GM19328 (cell line): ENCODE data around the gene NUDCD3.

Experiments
- ATAC-seq: cut with Tn5 transposase; IDR thresholded peaks from one replicate; pipeline ENCODE4 v1.9.1; 2021; ENCODE audit warnings: mild to moderate bottlenecking, moderate library complexity; ENCODE audit not compliant: unreplicated experiment

The NUDCD3 gene

DNA sequence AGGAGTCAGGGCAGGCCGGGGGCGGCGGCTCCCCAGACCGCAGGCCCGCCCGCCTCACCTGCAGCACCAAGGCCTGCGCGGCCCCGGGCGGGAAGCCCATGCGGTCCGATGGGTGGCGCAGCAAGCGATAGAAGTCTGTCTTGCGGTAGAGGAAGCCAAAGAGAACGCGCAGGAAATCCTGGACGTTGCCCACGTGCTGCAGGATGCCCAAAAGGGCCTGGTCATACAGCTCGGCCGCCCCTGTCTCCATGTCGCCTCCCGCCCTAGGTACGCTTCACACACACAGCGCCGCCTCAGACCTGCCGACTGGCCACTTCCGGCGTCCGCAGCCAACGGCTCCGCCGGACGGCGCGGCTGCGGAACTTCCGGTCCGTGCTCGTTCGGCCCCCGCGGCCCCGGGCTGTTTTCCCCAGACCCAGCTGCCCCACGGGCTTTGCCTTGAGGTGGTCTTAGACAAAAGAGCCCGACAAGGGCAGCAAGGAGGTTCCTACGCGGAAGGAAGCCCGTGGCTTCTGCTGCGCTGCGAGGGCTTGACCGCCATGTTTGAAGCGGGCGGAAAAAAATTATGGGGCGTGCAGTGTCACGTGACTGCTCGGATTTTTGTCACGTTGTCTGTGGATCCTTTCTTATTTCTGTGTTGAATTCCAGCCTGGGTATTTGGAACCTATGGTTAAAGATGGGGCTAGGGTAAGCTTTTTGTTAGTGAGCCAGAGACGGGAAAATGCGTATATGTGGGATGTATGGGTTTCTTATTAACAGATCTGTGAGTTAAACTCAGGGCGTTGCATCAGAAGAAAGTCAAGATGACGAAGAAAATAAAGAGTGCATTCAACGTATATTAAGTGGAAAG lies at the start of gene NUDCD3:
NUDCD3 (minus strand) TSS at position 308 of the 850 bp plus-strand sequence; CDS start at position 250, 58 bp downstream.
- peak; percentile 88 for ATAC-seq

DNA sequence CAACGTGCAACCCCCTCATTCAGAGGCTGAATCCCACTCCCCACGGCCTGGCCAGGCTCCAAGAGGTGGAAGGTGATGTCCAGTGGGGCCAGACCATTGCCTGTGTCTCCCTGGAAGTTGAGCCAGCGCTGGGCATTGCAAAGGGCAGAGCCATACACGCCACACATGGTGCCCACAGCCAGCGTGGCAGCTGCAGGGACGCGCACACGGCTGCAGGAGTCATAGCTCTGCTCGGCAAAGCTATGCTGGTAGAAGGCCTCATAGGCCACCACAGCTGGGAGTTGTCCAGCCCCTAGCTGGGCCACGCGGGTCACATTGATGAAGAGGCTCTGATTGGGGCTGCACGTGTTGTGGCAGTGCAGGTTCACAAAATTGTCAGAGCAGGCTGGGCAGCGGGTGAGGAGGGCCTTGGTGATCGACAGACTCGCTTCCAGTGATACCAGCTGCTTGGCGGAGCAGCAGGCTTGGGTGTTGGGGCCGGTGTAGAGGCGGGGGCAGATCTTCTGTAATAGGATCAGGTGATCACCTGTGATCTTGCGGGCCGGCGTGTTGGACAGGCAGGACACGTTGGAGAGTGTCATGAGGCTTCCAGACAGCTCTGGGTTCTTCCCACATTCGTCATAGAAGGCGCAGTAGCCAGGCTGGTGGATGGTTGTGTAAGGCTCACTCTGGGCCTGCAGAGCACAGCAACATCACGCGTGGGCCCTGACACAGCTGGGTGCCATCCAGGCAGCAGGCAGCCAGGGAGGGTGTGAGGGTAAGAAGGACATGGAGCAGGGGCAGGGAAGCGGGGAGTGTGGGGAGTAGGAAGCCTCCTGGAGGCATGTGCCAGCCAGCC lies 49.4 kb upstream of the NUDCD3 start:
- no peak for ATAC-seq

DNA sequence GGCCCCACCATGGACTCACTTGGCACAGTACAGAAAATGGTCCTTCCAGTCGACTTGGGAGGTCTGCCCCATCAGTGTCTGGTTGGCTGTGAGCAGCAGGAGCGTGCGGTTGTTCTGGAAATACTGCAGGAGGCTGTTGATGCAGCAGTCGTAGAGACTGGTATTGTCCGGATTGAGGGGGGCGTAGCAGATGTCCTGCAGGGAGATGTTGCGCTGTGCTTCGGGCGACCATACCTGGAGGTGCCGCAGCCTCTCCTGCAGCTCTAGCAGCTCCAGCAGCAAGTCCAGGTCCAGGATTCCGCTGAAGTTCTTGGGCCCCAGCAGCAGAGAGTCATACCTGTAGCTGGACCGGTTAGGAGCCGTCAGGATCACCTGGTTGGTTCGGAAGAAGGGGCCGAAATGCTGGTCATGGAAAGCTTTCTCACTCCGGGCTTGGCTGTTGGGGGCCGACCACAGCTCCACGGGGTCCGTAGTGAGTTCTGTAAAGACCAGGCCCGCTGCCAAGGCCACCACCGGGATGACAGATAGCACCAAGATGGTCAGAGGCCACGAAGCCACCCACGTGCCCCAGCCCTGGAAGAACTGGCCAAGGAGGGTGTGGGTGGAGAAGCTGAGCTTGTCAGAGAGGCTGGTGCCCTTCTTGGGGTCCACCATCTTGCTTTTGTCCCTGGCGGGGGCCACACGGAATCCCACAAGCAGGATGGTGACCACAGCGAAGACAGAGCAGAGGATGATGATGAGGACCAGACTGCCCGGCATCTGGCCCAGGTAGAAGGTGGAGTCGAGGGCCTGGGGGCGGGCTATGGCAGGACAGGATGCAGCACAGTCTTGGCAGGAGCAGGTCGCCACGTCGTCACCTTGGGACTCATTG lies 48.6 kb upstream of the NUDCD3 start:
- ATAC-seq, result no peak

DNA sequence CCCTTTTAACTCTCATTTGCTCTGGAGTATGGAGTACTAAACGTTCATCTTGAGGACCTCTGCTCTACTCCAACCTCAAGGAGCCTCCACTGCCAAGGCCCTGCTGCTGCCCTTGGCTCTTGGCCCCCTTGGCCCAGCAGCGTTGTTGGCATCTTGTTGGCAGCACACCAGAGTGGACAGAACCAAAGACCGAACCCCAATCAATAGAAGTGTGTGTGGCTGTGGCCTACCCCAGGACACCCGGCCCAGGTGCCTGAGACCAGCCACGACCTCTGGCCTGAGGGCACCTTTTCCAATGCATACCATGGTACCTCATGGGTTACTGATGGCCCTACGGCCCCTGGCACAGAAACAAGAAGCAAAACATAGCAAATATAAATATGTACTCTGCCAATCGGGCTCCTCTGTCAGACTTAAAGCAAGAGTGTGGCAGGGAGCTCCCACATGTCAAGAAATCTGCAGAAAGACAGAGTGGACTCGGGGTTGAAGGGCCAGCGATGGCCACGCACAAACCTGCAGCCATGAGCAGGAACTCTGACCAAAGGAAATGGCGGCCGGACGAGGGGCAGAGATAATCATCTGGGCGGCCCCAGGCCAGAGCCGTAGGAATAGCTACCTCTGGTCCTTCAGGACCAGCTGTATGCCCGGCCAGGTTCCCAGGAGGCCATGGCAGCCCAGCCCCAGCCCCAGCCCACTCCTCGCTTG lies 47.8 kb upstream of the NUDCD3 start:
- ATAC-seq, result no peak

DNA sequence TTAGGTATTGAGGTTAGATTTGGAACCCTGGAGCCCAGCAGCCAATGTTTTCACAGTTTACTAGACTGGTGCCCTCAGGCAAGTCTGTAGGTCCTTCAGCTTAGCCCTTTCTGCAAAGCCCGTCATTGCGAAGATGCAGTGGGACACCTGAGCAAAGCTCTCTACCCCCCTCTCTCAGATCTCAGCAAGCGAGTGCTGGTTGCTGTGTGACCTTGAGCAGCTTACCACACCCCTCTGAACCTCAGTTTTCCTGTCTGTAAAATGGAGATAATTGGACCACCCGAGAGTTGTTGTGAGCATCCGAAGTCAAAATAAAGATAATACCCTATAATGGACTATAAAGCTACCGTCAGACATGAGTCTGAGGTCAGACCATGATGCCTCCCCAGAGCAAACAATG lies 47.0 kb upstream of the NUDCD3 start:
- no peak for ATAC-seq

DNA sequence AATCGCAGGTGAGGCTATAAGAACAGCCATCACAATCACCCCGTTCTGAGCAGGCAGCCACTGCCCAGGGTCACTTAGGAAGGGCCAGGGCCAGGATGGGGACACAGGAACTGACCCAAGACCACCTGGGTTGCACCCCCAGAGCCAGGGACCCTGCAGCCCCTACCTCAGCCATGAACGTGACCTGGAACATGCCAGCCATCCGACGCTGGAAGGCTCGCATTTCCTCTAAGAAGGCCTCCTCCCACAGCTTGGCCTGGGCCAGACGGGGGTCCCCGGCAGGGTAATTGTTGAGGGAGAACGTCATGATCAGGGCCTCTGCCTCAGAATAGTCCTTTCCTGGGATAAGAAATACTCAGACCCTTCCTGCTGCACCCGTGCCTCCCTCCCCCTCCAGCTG lies 45.6 kb upstream of the NUDCD3 start:
- no peak for ATAC-seq

DNA sequence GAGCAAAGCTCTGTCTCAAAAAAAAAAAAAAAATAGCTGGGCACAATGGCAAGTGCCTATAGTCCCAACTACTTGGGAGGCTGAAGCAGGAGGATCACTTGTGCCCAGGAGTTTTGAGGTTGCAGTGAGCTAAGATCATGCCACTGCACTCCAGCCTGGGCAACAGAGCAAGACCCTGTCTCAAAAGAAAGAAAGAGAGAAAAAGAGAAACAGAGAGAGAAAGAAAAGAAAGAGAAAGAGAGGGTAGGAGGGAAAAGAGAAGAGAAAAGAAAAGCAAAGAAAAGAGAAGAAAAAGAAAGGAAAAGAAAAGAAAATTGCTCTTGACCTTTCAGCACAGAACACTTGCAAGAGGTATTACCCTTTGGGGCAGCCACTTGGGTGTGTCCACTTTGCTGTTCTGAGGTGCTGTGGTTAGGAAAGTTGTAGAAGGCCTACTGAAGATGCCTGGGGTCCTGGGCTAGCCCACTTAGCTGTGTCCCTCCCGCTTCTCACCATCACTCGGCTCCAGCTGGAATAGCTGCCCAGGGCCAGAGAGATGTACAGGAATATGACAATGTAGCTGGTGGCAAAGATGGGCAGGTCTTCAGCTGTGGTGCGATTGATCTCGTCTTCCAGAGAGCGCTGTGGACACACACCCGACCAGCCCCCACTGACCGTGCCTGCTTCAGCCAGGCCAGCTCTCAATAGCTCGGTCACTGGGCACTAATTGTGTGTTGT lies 45.0 kb upstream of the NUDCD3 start:
- no peak for ATAC-seq

DNA sequence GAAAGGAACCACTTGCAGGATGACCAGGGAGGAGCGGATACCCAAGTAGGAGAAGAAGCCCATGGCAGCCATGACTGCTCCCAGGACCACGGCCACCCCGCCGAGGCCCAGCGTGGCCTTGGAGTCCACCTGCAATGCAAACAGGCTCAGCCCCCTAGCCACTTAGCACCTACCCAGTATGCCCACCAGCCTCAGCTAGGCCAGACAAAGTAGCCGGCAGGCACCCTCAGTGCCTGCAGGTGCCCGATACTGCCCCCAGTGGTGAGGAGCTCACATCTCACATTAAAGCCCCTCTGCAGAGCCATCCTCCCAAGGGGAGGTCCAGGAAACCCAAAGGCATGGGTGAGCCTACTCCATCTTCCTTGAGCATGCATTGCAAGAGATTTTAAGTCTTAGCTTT lies 44.0 kb upstream of the NUDCD3 start:
- ATAC-seq, result no peak

DNA sequence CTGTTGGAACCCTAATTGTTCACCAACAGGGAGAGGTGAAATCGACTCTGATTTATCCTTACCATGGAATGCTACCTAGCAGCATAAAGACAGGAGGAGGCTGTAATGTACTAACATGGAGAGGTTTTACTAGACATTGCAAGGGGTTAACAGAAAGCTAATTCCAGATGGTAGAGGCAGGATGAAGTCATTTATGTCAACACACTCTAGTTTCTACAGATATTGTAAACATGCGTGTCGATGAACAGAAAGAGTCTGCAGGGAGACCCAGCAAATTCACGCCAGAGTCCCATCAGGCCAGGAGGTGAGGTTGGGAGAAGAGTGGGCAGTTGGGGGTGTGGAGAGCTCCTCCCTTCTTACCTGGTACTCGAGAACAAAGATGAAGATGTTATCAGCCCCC lies 43.6 kb upstream of the NUDCD3 start:
- no peak for ATAC-seq

DNA sequence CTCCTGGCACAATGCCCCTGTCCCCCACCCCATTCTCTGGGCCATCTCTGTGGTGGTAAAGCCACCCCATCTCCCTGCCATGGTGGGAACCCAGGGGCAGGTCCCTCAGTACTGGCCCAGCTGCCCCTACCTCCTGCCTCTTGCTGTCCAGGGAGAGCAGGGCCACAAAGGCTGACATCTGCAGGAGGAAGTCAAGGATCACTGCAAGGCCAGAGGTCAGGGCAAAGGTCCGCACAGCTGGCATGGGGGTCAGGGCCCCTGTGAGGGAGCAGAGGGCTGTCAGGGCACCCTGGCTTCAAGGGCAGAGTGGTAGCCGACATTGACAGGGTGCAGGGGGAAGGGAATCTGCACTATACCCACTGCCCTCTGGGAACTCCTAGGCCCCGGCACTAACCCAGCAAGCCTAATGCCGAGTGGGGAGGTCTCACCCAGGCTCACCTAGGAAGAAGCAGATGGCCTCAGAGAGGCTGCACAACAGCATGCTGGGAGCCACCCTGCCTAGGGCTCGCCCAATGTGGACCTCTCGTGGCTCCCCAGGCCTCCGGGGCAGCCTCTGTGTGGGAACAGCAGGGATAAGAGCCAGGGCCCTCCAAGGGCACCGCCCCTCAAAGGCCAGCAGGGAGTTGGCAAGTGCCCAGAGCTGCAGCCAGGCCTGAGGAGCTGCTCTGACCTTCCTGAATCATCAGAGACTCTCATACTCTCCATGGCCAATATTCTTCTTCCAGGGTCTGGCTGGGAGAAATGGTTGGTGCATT lies 43.0 kb upstream of the NUDCD3 start:
- ATAC-seq, result no peak

DNA sequence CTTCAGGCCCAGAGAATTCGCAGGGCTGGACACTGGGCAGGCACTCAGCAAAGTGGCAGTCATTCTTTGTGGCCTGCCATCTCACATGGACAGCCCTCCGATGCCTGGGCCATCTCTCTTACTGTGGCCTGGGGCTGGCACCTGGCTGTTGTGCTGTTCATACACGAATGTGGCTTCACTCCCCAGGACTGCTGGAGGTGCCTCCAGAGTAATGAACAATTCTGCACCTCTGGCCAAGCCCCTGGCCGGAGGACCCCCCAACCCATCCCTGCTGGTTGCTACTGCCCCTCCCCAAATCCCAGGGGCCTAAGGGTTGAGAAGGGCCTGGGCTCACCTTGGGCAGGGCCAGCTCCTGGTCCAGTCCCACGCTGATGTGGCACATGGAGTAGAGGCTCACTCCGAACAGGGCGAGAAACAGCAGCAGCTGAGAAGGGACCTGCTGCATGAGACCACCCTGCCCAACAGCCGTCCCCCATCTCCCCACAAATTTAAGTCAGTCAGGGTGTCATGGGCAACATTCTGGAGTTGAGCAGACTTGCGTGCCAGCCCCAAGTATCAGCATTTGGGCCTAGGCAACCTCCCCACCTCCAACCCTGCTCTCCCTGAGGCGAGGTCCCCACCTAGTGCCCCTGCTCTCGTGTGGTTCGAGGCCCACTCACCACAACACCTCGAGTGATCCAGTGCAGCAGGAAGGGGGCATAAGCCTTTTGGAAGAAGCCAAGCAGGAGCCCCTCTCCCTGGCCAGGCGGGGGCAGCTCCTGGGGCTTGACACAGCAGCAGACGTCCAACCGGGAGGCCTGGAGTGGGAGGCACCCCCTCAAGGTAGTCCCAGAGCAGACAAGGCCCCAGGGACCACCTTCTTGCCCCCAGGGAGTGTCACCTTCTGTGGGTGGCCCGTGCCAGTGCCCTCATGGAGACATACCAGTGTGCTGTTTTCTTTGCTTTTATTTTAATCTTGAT lies 41.2 kb upstream of the NUDCD3 start:
- ATAC-seq, result no peak

DNA sequence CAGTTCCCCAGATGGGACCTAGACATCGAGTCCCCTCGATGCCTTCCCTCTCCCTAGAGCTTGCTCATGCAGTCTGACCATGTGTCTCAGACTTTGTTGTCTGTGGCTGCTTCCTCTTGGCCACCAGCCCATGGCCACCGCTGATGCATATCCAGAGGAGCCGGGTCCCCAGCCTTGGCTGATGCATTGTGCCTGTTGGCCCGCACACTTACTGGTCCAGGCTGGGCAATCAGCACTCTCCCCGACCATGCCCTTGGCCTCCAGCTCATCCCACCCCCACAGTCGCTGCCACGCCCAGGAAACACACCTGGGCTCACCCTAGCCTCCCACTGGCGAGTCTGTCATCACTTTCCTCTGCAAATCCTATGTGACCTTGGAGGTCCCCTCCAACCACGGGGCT lies 40.5 kb upstream of the NUDCD3 start:
- no peak for ATAC-seq

DNA sequence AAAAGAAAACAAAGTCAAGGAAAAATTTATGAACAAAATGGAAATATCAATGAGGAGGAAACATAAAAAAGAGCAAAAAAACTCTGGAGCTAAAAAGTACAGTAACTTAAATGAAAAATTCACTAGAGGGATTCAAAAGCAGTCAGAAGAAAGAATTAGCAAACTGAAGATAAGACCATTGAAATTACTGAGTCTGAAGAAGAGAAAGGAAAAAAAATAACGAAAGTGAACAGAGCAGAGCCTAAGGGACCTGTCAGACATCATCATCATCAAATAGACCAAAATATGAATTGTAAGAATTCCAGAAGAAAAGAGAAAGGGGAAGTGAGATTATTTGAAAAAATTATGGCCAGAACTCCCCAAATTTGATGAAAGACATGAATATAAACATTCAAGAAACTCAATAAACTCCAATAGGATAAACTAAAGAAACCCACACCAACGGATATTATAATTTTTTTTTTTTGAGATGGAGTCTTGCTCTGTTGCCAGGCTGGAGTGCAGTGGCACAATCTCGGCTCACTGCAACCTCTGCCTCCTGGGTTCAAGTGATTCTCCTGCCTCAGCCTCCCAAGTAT lies 34.4 kb upstream of the NUDCD3 start:
- no peak for ATAC-seq

DNA sequence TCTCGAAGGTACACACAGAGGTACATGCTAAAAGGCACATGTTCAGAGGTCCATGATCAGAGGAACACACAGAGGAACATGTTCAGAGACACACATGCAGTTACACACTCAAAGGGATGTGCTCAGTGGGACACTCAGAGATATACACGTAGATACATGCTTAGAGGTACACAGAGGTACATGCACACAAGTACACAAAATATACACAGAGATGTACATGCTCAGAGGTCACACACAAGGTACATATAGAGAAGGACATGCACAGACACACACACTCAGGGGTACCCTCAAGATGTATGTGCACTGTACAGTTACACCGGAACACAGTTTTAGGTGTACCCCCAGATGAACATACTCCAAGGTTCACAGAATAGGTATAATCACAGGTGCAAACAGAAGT lies 31.9 kb upstream of the NUDCD3 start:
- no peak for ATAC-seq

DNA sequence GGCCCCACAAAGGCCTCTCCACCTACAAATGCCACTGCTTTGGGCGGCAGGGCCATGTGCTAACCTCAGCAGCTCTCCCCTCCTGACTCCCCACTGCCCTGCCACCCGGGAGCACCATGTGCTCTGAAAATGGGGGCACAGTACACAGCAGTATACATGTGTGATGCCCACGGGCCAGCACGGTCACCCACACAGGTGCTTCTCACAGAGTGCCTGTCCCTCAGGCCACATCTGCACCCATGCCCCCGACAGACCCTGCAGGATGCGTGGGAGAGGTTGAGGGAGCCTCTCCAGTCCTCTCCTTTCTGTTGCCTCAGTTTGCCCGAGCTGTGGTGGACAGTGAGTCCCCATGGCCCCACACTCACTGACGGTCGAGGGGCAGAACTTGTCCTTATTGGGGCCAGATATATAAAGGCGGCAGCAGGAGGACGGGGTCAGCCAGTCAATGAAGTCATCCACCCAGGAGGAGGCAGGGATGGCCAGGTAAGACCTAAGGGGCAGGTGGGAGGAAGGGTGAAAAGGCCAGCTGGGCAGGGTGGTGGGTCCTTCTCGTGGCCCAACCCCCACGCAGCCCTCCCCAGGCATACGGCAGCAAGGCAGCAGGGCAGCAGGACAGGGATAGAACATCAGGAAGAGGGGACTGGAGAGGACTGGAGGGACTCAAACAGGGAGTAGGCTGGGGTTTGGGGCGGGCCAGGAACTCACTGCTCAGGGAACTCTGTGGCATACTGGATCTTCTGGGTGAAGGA lies 31.1 kb upstream of the NUDCD3 start:
- ATAC-seq, result no peak

DNA sequence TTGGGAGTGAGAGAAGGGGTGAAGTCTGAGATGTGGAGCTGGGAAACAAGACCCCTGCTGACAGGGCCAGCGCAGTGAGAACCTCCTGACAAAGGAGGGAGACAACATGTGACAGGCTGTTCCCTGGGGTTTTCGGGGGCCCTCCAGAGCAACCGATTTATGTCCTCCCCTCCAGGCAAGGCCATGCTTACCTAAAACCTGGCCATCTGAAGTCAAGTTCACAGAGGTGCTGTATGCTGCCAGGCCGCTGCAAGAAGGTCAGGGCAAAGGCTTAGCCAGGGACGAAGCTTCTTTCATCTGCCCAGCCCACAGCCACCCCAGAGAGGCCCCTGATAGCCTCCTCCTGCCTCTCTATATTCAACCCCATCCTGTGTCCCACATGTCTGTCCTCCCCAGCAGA lies 30.1 kb upstream of the NUDCD3 start:
- ATAC-seq, result no peak

DNA sequence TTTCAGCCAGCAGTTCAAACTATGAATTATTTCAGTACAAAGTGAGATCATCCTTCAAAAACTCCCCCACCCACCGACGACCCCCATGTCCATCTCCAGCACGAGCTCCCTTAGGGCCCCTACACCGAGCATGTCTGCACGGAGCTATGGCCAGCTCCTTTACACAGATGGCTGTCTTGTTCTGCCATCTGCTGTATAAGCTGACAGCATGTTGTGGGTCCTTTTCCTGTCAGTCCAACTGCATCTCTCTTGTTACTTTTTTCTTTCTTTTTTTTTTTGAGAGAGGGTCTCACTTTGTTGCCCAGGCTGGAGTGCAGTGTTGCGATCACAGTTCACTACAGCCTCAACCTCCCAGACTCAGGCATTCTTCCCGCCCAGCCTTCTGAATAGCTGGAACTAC lies 29.1 kb upstream of the NUDCD3 start:
- no peak for ATAC-seq
